ENCODE results near the gene KLC1. TPM values are rescaled to one million over a fixed set of nuclear protein-coding genes. Genes with fewer than 3 reads are reported as not detected.
"Not testable (repeated sequence)": the region's sequence is repeated elsewhere in the genome, so short reads cannot be mapped to it uniquely, and the experiment has no call there.

KLC1 gene
- total RNA-seq: 148 and 150 TPM in 2 replicates

DNA sequence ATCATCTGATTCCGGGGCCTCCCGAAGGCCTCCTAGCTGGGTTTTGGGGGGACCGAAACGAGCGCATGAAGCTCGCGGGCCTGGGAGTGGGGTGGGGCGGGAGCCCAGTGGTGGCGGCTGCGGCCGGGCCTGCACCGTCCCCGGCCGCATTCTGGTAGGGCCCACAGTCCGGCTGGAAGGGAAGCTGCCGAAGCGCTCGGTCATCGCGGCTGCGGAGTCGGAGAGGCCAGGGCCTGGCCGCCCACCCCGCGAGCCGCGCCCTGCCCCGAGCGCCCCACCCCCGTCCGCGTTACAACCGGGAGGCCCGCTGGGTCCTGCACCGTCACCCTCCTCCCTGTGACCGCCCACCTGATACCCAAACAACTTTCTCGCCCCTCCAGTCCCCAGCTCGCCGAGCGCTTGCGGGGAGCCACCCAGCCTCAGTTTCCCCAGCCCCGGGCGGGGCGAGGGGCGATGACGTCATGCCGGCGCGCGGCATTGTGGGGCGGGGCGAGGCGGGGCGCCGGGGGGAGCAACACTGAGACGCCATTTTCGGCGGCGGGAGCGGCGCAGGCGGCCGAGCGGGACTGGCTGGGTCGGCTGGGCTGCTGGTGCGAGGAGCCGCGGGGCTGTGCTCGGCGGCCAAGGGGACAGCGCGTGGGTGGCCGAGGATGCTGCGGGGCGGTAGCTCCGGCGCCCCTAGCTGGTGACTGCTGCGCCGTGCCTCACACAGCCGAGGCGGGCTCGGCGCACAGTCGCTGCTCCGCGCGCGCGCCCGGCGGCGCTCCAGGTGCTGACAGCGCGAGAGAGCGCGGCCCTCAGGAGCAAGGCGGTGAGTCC lies at the start of gene KLC1:
Gene KLC1, plus strand, starts transcription at position 528 of the 819 bp plus-strand sequence. CDS start 25,354 bp downstream, outside the sequence.
- intact Hi-C loops (cut with micrococcal nuclease): loop anchor here (1.0 to 2.0 kb wide), 3 partner anchors 67 to 292 kb away; partner anchors contain the start of genes BAG5, COA8, XRCC3 and ZFYVE21
- no peaks in the 10 kb centered on the region for H3K27me3 Mint-ChIP-seq (ENCODE audit: insufficient read depth)
- peaks cover 10% of the 10 kb centered on the region for H3K36me3 Mint-ChIP-seq (ENCODE audit: low read depth)
- peak; percentile 78 for DNase-seq (ENCODE audit: low spot score)
- H3K4me3 Mint-ChIP-seq: peak within 1 kb of the TSS; percentile 89
- peak within 1 kb of the TSS; percentile 86 for H3K27ac Mint-ChIP-seq
- H3K9me3 Mint-ChIP-seq: no peaks in the 10 kb centered on the region
- peaks cover 14% of the 10 kb centered on the region for H3K4me1 Mint-ChIP-seq (ENCODE audit: low read depth)

DNA sequence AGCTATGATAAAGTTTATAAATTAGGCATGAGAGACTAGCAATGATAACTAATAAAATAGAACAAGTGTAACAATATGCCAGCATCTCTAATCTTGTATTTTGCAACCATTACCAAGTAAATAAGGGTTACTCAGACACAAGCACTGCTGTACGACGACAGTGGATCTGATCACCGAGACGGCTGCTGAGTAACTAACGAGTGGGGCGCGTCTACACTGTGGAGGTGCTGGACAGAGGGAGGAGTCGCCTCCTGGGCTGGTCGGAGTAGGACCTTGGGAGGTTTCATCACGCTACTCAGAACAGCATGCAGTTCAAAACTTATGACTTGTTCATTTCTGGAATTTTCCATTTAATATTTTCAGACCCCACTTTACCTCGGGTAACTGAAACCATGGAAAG lies 47.8 kb upstream of the KLC1 start:
- peaks cover 2% of the 10 kb centered on the region for H3K36me3 Mint-ChIP-seq (ENCODE audit: low read depth)
- no peaks in the 10 kb centered on the region for H3K4me1 Mint-ChIP-seq (ENCODE audit: low read depth)
- no peak overlapping the region for H3K27ac Mint-ChIP-seq
- DNase-seq (ENCODE audit: low spot score): no peak
- no peaks in the 10 kb centered on the region for H3K9me3 Mint-ChIP-seq
- no peak overlapping the region for H3K4me3 Mint-ChIP-seq
- intact Hi-C loops (cut with micrococcal nuclease): no loop called here
- H3K27me3 Mint-ChIP-seq (ENCODE audit: insufficient read depth): no peaks in the 10 kb centered on the region

DNA sequence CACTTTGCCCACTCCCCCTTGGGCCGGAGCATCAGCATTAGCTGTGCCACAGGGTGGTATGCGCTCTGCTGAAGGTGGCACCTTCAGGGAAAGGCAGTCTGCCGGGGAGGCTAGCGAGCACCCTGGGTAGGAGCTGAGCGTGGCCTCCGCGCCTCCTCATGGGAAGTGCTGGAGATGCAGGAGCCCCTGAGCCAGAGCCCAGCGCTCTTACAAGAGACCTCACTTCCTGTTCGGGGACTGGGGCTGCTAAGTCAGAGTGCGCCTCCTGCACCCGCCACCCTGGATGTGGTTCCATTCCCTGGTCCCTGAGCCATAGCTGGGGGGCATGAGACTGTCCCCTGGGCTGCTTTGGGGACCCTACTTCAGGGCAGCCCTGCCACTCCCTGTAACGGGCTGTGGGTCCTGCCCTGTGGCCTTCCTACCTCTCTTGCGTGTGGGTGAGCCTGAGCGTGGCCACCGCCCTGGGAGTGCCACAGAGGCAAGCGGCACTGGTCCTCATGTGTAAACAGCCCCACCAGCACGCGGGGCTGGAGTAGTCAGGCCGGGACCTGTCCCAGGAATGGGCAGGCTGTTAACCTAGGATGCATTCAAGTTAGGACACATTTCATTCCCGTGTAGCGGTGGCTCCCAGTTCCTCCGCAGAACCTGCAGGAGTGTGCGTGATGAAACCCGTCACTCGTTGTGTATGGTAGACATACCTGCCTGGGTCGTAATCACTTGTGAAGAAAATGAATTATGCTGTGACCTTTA lies 46.9 kb upstream of the KLC1 start:
- Mint-ChIP-seq H3K36me3 (ENCODE audit: low read depth) (peaks cover 4% of the 10 kb centered on the region), H3K27me3 (ENCODE audit: insufficient read depth) (no peaks in the 10 kb centered on the region), H3K4me1 (ENCODE audit: low read depth) (no peaks in the 10 kb centered on the region), H3K27ac (no peak overlapping the region), H3K4me3 (no peak overlapping the region), H3K9me3 (no peaks in the 10 kb centered on the region)
- no peak for DNase-seq (ENCODE audit: low spot score)
- intact Hi-C loops (cut with micrococcal nuclease): no loop called here

DNA sequence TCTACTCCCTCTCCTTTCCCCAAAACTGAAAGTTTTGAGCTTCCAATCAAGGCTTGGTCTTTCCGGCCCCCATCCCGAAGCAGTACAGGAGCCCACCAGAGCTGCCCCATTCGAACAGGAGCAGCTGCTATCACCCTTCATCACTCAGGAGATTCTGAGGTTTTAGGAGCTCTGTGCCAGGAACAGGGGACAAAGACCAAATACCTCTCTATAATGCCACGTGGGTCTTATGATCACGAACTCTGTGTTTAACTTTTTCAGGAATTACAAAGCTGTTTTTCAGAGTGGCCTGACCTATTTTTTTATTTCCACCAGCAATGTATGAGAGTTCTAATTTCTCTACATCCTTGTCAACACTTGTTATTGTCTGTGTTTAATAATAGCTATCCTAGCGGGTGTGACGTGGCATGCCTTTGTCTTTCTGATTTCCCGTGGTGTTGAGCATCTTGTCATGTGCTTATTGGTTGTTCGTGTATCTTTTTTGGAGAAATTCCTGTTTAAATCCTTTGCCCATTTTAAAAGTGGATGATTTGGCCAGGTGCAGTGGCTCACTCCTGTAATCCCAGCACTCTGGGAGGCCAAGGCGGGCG lies 44.6 kb upstream of the KLC1 start:
- Mint-ChIP-seq H3K9me3 (no peaks in the 10 kb centered on the region), H3K4me1 (ENCODE audit: low read depth) (no peaks in the 10 kb centered on the region), H3K27me3 (ENCODE audit: insufficient read depth) (no peaks in the 10 kb centered on the region), H3K4me3 (no peak overlapping the region), H3K36me3 (ENCODE audit: low read depth) (peaks cover 9% of the 10 kb centered on the region), H3K27ac (no peak overlapping the region)
- intact Hi-C loops (cut with micrococcal nuclease): no loop called here
- DNase-seq (ENCODE audit: low spot score): no peak

DNA sequence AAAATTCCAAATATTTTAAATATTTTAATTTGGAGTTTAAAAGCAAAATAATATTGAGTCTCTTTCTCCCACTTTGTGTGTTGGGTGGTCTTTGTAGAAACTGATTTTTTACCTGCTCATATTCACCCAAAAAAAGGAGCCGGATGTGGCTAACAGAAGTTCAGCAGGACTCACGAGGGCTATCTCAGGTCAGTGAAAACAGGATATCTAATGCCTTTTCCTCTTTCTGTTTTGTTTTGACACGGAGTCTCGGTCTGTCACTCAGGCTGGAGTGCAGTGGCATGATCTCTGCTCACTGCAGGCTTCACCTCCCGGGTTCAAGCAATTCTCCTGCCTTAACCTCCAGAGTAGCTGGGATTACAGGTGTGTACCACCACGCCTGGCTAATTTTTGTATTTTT lies 35.4 kb upstream of the KLC1 start:
- H3K27ac Mint-ChIP-seq: no peak overlapping the region
- no peaks in the 10 kb centered on the region for H3K9me3 Mint-ChIP-seq
- H3K4me3 Mint-ChIP-seq: no peak overlapping the region
- intact Hi-C loops (cut with micrococcal nuclease): no loop called here
- H3K36me3 Mint-ChIP-seq (ENCODE audit: low read depth): peaks cover 4% of the 10 kb centered on the region
- H3K27me3 Mint-ChIP-seq (ENCODE audit: insufficient read depth): no peaks in the 10 kb centered on the region
- no peak for DNase-seq (ENCODE audit: low spot score)
- H3K4me1 Mint-ChIP-seq (ENCODE audit: low read depth): no peaks in the 10 kb centered on the region

DNA sequence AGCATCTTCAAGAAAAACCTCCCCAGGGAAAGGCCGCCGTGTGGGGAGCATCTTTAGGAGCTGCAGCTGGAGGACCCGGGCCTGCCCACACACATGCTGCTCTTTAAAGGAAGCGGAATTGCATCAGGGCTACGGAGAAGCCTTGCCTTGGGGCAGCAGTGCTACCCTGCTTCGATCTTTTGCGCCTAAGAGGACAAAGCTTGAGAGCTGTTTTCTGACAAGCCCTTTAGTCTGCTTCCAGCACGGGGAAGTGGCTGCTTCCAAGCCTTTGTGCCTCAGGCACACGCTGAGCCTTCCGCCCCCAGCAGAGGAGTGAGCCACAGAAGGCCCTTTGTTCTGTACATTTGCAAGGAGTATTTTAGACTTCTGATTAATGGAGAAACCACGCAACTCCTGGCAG lies 34.7 kb upstream of the KLC1 start:
- intact Hi-C loops (cut with micrococcal nuclease): no loop called here
- H3K4me1 Mint-ChIP-seq (ENCODE audit: low read depth): no peaks in the 10 kb centered on the region
- no peaks in the 10 kb centered on the region for H3K36me3 Mint-ChIP-seq (ENCODE audit: low read depth)
- DNase-seq (ENCODE audit: low spot score): no peak
- no peaks in the 10 kb centered on the region for H3K9me3 Mint-ChIP-seq
- H3K4me3 Mint-ChIP-seq: no peak overlapping the region
- no peak overlapping the region for H3K27ac Mint-ChIP-seq
- no peaks in the 10 kb centered on the region for H3K27me3 Mint-ChIP-seq (ENCODE audit: insufficient read depth)

- DNase-seq (ENCODE audit: low spot score): no peak
- intact Hi-C loops (cut with micrococcal nuclease): no loop called here
- Mint-ChIP-seq H3K9me3 (no peaks in the 10 kb centered on the region), H3K27ac (no peak overlapping the region), H3K4me1 (ENCODE audit: low read depth) (no peaks in the 10 kb centered on the region), H3K4me3 (no peak overlapping the region), H3K27me3 (ENCODE audit: insufficient read depth) (no peaks in the 10 kb centered on the region), H3K36me3 (ENCODE audit: low read depth) (no peaks in the 10 kb centered on the region)
These were observed 31.2 kb upstream of the KLC1 start for GRCh38 chr14:103597623-103598377.

DNA sequence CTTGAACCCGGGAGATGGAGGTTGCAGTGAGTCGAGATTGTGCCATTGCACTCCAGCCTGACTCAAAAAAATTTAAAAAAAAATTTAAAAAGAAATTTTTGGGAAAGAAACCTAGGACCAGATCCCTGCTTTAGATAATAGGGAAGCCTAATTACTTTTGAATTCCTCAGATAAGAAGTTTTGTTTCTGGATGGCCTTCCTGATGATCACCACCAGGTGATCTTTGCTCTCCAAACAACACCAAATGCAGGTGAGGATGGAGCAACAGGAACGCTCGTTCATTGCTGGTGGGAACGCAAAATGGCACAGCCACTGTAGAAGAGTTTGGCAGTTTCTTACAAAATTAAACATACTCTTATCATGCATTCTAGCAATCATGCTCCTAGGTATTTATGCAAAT lies 28.5 kb upstream of the KLC1 start:
- intact Hi-C loops (cut with micrococcal nuclease): no loop called here
- DNase-seq (ENCODE audit: low spot score): no peak
- Mint-ChIP-seq H3K4me3 (no peak overlapping the region), H3K36me3 (ENCODE audit: low read depth) (no peaks in the 10 kb centered on the region), H3K27ac (no peak overlapping the region), H3K27me3 (ENCODE audit: insufficient read depth) (no peaks in the 10 kb centered on the region), H3K4me1 (ENCODE audit: low read depth) (peaks cover 4% of the 10 kb centered on the region), H3K9me3 (no peaks in the 10 kb centered on the region)

DNA sequence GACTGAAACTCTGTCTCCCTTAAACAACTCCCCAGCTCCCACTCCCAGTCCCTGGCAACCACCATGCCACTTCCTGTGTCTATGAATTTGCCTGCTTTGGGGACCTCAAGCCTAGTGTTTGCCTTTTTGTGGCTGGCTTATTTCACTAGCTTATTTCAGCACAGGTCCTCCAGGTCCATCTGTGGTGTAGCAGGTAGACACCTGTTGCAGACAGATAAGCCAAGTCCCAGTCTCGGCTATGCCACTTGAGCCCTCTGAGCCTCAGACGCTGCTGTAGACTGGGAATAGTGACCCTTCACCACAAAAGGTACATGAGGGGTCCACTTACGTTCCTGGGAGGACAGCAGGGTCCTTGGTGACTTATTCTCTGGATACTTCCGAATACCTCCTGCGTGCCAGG lies 24.4 kb upstream of the KLC1 start:
- no peaks in the 10 kb centered on the region for H3K9me3 Mint-ChIP-seq
- H3K4me3 Mint-ChIP-seq: no peak overlapping the region
- H3K36me3 Mint-ChIP-seq (ENCODE audit: low read depth): no peaks in the 10 kb centered on the region
- H3K27ac Mint-ChIP-seq: no peak overlapping the region
- peaks cover 17% of the 10 kb centered on the region for H3K27me3 Mint-ChIP-seq (ENCODE audit: insufficient read depth)
- DNase-seq (ENCODE audit: low spot score): no peak
- intact Hi-C loops (cut with micrococcal nuclease): no loop called here
- H3K4me1 Mint-ChIP-seq (ENCODE audit: low read depth): peaks cover 21% of the 10 kb centered on the region

DNA sequence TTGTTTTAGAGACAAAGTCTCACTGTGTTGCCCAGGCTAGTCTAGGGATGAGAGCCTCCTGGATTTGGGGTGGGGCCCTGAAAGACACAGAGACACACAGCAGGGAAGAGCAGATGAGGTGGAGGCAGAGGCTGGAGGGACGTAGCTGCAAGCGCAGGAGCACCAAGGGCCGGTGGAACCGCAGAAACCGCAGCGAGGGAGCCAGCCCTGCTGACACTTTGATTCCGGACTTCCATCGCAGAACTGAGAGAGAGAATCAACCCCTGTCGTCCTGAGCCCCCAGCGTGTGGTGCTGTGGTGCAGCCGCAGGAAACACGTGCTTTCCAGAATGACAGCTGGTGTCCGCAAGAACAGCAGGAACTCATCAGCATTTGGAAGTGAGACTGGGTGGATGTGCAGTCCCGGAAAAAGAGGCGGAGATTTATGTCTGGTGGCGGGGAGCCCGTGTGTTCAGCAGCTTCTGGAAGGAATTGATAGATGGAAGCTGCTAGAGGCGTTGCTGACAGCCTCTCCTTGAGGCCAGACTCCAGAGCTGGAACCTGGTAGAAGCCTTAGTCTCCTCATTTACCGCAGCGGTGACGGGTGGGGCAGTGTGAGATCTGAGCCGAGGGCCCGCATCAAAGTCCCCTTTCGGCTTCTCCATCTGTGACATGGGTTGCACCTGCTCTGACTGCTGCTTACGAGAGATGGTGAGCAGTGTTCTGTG lies 21.9 kb upstream of the KLC1 start:
- Mint-ChIP-seq H3K4me1 (ENCODE audit: low read depth) (peaks cover 21% of the 10 kb centered on the region), H3K27ac (peak overlapping the region; percentile 77), H3K36me3 (ENCODE audit: low read depth) (peaks cover 2% of the 10 kb centered on the region), H3K9me3 (peaks cover 13% of the 10 kb centered on the region), H3K27me3 (ENCODE audit: insufficient read depth) (peaks cover 17% of the 10 kb centered on the region), H3K4me3 (peak overlapping the region; percentile 79)
- intact Hi-C loops (cut with micrococcal nuclease): no loop called here
- peak; percentile 57 for DNase-seq (ENCODE audit: low spot score)

- Mint-ChIP-seq H3K27ac (no peak overlapping the region), H3K9me3 (peaks cover 13% of the 10 kb centered on the region), H3K4me1 (ENCODE audit: low read depth) (peaks cover 21% of the 10 kb centered on the region), H3K36me3 (ENCODE audit: low read depth) (peaks cover 2% of the 10 kb centered on the region), H3K27me3 (ENCODE audit: insufficient read depth) (peaks cover 17% of the 10 kb centered on the region), H3K4me3 (peak overlapping the region; percentile 79)
- intact Hi-C loops (cut with micrococcal nuclease): no loop called here
- no peak for DNase-seq (ENCODE audit: low spot score)
These were observed 21.2 kb upstream of the KLC1 start for GRCh38 chr14:103607822-103608221.

DNA sequence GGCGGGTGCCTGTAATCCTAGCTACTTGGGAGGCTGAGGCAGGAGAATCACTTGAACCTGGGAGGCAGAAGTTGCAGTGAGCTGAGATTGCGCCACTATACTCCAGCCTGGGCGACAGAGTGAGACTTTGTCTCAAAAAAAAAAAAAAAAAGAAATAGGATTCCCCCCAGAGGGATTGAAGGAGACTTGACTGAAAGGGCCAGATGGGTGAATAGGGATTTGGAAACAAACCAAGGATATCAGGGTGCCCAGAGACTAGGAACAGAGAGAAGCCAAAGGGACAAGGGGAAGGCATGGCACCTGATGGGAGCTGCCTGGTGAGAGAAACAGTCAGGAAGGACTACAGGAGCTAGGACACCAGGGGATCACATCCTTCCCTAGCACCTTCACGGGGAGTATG lies 19.9 kb upstream of the KLC1 start:
- Mint-ChIP-seq H3K4me1 (ENCODE audit: low read depth) (peaks cover 21% of the 10 kb centered on the region), H3K9me3 (peaks cover 13% of the 10 kb centered on the region), H3K27me3 (ENCODE audit: insufficient read depth) (peaks cover 17% of the 10 kb centered on the region)
- H3K27ac Mint-ChIP-seq; DNase-seq (ENCODE audit: low spot score); intact Hi-C loops (cut with micrococcal nuclease); H3K4me3 Mint-ChIP-seq; H3K36me3 Mint-ChIP-seq (ENCODE audit: low read depth): not testable (repeated sequence)
